Fibroblast of skin of right biceps (primary cell): ENCODE results near the gene PROX1.

Experiments used
- DNase-seq: peaks from one replicate; pipeline ENCODE4 v3.0.0-alpha.2; 2013

PROX1 gene

DNA sequence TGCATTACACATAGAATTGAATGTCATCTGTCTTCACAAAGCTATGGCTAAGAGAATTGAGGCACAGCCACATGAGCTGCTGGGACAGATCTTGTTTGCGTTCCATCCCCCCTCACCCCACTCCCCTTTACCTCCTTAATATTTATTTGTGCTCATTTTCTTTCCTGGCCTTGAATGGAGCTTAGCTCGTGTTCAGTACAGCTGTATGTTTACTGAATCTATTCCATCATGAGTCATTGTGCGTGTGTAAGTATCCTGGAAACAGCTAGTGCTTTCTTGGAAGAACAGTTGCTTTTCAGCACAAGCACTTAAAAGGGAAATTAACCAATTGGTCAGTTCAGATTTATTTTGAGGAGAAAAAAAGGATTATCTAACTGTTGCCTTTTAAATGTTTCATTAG is 14.7 kb downstream of the PROX1 start:
- DNase-seq, result peak; percentile 11

DNA sequence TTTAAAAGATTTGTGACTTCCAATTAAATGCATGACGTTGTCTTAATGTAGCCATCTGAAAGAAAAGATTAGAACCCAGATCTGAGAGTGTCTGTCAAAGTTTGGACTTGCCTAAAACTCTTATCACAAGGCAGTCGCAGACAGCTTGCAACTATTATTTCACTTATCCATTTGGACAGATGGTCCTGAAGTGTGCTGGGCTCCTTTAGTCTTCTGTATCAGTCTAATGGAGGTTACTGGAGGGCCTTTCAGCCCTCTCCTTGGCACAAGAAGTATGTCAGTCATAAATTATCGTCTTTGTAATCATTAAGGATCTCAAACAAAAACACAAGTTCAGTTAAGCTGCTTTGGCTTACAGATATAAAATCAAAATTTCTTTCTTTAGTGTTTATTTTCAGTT is 15.5 kb downstream of the PROX1 start:
- DNase-seq, result no peak

DNA sequence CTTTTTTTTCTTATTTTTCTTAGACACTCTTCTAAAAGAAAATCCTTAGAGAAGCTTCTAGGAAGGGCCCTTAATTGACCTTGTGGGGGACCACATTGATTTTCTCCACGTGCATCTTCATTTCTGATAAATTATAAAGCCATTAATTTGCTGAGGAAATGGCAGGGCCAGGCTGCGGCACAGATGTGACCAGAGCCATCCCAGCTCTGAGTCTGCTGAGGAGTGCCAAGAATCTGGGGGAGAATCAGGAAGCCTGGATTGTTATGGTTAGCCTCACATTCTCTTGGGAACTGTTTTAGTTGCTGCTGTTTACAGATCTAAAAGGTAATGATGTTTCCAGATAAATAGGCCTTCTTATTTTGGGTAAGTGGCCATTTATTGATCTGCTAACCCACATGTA is 16.2 kb downstream of the PROX1 start:
- no peak for DNase-seq

DNA sequence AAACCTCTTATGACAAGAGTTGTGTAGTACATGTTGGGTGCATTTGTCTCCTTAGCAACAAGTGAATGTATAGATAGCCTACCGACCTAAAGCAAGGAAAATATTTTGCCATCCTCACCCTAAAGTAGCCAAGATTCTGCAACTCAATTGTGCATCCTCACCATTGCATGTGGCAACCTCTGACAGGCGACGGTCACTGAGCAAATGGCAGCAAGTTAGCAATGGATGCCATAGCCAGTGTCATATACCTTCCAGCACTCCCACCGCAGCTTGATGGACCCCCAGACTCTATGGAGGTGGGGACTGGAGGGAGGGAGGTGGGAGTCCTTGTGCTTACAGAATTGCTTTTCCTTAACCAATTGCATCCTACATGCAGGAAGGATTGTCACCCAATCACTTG is 17.0 kb downstream of the PROX1 start:
- no peak for DNase-seq

DNA sequence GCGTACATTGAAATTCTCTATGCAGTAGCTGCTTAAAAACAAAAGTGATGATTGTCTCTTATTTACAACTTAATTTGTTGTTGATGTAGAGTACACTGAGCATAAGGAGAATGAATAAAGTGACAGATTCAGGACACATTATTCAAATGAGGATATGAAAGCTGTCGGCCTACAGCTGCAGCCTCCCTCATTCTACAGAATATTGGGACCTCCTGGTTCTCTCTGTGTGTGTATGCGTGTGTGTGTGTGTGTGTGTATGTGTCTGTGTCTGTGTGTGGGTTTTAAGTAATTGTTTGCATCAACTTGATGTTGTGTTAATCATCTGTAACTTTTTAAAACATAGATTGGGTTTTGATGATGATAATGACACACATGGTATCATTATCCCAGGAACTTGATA is 17.9 kb downstream of the PROX1 start:
- no peak for DNase-seq

DNA sequence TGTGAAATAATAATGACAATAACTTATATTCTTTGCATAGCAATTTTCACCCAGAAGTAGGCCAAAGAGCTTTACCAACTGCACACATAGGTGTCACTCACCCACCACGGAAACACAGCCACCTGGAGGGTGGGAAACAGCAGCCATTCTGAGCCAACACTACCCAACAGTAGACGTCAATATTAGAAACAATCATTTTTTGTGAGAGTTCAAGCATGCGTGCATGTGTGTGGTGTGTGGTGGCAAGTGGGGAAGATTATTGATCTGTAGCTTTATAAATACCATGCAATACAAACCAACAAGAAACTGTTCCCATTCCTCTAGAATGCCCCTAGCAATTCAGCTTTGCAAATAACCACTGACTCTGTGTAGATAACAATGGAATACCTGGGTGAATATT is 19.1 kb downstream of the PROX1 start:
- DNase-seq, result no peak

DNA sequence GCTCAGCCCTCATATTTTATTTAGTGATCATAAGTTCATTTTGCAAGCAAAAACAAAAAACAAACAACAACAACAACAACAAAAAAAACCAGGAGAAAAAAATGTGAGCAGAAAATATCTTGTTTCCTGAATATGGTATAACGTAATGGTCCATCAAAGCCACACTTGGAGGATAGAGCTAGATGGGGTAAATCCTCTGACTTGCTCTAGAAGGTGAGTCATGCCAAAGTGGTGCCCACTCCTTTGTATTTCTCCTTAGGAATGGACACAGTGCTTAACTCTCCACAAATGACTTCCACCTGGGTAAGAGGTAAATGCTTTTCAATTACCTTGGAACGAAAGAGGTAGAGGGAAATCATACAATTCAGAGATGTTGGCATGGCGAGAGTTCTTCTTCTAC is 20.6 kb downstream of the PROX1 start:
- no peak for DNase-seq

DNA sequence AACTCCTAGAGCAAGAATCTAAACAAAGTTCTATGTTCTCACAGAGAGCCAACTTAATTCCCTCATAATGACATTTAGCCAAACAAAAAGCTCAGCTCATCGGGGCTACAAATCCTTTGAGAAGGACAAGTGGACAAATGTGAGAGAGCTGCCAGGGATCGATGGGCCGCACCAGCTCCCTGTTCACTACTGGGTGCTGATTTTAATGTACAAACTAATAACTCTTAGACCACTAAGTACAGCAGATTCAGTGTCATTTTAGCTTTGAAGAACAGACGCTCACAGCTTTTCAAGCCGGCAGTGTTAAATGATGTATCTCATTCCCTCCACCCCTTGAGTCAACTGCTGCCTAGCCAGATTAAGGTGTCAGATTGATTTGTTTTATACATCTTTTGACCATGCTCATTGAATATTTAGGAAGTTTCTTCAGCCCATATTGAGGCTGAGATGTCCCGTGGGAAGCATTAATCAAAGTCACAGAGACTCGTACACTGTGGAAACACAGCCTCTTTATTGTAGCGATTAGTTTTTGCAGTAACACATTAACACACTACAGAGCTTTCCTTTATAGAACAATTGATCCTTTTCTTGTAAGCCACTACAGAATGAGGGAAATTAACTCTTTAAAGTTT is 21.1 kb downstream of the PROX1 start:
- DNase-seq, result no peak

DNA sequence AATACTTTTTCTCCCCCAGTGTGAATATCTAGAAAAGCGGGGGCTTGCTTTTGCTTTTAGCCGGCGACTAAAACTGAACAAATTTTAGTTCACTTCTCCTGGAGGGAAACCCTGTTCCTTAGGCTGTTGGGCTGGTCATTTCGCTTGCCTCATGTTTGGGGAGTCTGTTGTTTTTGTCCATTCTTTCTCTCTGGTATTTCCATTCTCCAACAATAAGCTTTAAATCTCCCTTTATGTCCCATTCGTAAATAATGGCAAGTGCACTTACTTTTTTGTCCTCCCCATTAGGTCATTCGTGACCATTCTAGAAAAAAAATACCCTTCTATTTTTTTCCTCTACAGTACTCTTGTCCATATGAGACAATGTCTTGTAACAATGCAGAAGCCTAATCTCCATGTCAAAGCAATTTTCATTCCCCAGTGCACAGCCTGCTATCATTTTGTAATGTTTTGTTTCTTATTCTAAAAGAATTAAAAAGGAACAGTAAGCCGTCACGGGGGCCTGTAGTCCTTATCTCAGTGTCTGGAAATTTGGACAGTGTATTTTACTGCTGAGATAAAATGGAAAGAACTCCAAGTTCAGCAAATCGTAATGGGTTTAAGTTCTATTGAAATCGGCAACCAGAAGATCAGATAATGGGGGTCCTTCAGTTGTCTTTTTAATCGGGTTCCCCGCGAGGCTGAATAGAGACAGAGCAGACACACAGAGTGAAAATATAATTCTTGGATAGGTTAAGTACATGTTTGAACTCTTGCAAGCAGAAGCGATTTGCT is 21.8 kb downstream of the PROX1 start:
- DNase-seq, result no peak

DNA sequence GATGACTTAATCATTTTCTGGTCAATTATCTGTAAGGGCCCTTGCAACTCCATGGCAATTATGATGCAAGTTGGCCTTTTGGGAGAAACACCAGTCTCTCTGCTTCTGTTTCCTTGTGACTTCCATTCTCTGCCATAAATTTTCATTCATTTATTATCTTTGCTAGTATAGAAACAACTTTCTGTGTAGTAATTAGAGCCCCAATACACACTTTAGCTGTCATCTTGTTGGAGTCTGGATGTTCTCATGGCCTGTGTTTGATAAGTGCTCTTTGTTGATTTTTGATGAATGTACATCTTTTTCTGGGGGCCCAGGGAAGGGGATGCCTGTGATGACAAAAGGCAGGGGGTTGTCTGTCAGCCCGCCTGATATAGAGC is 22.4 kb downstream of the PROX1 start:
- DNase-seq, result no peak

DNA sequence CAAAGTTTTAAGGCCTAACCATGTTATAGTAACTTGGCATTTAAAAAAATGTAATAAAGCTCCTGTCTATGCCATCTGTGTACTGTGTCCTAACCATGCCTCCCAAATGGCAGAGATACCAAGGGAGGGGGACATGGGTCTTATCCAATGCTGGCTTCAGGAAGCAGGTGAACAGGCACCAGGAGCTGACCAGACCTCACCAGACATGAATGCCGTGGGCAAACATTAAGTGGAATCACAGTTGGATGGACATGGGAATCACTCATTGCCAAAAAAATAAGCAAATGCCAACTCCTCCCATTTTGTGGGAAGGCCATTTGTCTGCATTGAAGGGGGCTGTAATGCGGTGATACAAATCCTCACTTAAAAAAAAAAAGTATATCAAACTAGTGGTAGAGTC is 22.9 kb downstream of the PROX1 start:
- DNase-seq, result no peak

DNA sequence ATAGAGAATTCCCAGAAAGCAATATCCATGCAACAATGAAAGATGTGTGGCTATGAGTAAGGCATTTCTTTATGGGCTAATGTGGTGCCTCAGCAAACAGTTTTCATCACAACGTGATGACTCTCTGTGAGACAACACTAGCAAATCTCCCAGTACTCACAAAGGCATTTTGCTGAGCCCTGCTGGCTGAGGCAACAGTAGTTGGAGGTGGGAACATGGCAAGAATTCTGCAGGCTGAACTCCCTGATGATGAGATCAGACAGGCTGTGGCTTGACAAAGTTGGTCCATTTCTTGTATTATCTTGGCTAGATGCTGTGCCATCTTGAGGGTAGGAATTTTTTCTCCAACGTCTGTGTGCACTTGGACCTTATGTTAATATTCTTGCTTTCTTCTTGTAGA is 24.6 kb downstream of the PROX1 start:
- DNase-seq, result no peak

DNA sequence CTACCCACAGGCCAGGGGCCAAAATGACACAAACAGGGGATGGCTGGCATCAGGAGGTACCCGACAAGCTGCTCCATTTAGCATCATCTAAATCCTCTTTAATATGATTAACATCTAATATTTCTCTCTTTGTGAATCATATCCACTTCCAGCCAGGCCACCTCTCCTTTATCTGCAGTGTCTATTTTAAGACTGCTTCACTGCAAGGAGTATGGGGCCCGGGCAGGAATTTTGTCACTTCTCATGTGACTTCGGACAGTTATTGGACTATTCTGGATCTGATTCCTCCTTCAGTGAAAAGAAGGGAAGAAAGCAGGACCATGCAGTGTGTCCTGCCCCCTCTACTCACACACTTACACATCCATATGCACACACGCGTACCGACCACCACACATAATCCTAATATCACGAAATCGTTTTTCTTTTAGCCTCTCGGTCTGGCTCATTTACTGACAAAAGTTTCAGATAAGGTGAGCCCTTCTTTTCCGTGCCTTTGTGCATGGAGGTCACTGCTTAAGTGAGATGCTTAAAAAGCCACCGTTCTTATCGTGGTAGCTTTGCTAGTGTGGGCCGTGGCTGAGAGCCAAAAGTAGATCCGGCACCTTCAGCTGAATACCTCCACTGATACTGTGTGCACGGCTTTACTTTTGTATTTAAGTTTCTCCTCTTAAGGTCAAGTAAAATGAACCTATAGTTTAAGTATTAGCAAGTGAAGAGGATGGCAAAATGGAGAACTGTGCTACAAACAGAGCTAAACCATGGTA is 26.0 kb downstream of the PROX1 start:
- DNase-seq, result no peak

DNA sequence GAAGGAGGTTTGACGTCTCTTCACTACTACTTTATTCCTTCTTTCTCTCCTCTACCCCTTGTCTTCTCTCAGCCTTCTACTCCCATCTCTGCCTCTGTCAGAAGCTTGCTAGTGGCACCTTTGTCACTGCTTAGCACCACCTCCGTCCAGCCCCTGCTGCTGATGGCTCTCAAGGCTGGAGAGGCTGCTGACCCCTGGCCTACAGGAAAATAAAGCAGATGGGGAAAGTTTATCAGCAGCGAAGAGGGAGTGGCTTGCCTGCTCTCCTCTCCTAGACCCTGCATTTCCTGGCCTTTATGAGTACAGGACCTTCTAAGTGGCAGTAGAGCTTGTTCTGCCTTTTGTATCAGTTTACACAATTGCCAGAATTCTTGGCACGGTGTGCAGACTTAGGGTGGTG is 27.0 kb downstream of the PROX1 start:
- no peak for DNase-seq

DNA sequence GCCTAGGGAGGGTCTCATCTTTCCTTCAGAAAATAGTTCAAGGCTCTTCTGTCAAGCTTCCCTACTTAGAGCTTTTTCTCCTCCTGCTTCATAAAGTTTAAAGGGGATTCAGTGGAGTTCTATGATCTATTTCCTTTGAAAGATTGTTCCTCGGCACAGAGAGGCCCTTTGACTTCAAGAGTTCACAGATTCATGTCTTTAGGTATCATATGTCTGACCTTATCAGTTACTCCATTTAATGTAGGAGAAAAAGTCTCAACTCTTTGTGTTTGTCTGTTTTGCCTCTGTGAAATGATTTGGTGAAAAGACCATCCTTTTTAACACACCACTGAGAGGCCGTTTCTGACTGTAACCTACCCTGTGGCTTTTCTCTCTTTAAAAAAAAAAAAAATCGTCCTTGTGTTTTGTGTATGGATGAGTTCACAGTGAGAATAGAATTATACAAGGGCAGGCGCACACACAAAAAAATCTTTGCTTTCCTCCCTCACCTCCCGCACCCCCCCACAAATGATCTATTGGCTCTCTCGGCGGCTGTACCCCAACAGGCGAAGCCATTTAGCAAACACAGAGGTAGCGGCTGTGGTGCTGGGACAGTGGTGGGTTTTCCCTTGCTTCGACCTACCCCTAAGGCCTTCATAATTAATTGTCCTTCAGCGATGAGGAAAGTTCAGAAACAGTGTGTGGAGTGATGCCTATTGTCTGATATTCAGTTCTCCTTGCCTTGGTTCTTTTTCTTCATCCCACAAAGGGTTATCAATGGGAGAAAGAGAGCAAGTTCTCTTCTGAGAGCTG is 29.6 kb downstream of the PROX1 start:
- DNase-seq, result no peak

DNA sequence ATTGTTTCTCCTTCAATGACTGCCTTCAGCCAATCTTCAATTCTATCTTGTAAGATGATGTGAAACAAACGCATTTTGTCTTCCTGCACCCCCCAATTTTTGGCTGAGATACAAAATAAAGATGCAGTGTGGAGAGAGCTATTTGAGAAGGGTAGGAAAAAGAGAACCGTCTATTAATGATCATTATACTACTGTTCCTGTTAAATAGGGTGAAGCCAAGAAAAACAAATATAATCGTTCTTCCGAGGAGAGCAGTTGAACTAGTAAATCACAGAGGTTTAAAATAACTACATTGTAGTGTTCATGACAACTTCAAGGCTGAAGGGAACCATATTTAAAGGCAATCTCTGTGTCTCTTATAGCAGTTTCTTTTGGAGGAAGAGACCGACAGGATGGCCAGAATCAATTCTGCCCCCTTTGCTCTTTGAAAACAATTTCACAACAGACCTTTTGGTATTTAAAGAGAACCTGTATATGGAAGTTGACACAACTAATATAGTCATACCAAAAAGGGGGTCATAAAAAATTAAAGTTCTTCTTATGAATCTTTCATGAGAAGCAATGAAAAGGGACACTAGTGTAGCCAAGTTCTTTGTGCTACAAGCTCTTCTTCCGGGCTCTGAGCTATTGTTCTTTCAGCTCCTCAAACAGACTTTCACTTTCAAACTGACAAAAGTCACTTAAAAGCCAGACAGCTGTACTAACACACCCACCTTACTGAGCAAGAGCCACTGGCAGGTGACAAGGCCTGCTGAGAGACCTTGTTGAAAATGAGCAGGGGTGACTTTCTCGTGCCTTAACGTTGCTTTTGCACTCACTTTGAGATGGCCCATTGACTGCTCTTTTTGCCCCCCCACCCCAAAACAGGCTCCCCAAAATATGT is 30.9 kb downstream of the PROX1 start:
- no peak for DNase-seq

DNA sequence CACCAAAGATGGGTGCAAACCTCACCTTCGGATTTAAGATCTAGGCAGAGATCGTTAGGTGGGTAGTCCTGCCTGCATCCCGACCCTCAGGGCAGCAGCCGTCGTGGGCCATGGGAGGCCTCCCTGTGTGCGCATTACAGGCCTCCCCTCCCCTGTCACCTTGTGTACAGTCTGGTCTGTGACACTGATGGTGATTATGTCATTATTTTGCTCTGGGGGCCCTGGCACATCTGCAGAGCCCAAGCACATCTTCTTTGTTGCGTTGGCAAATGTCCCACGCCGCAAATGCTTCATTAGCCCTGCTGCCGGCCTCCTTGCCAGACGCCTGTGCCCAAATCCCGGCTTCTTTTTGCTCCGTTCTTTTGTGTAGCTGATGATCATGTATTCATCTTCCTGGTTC is 31.7 kb downstream of the PROX1 start:
- no peak for DNase-seq

DNA sequence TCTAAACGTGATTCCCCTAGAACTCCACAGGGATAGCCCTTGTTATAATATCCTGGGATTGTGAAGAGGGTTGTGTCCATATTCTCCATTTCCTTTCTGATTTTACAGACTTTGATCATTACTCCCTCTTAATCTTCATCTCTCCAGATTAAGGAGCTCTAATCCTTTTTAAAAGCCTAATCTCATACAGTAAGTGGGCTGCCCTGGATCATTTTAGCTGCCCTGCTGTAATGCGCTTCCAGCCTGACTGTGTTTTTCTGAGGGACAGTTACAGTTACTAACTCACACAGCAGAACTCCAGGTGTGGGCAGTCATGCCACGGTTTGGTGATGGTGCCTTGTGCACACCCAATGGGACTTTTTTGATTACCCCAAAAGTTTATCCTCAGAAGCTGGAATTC is 33.5 kb downstream of the PROX1 start:
- DNase-seq, result no peak

DNA sequence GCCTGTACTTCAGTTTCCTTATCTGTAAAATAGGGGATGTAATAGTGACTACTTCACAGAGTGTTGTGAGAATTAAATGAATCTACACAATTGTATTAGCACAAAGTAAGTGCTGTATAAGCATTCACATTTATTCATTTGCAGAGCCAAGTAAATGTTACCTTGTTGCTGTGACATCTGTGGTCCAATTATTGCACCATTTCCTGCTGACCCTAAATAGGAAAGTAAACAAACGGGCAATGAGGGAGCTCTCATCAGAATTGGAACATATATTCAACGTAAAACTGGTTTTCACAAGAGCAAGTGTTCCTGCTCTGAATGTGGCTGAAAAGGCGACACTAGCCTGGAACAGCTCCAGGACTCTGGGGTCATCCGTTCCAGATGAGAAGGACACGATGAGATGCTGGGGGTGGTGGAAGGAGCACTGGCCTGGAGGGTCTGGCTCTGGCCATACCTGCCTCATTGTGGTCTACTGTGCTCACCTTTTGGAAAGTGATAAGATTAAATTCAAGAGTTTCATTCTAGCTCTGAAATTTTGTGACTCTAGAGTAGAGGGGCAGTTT is 34.5 kb downstream of the PROX1 start:
- no peak for DNase-seq

DNA sequence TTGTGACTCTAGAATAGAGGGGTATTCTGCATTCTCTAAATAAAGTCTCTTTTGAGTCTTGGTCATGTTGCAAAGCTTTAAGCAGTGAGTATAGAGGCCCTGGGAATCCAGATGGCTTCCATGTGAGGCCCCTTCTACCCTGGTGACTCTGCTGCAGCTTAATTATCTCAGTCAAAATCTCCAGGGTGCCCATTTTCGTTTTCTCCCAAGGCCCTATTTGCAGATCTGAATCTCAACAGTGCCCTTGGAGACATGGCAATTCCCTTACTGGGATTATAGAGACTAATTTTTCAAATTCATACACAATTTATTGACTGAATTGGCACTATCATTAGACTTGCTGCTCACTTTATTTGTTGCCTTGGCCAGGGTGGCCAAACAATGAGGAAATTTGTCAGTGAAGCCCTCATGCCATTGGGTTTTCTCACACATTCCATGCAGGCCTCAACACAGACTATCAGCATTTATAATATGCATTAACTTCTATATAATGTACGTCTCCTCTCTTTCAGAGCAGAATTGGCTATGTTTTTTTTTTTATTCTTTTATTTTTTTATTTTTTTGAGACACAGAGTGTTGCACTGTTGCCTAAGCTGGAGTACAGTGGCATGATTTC is 35.1 kb downstream of the PROX1 start:
- peak; percentile 4 for DNase-seq

DNA sequence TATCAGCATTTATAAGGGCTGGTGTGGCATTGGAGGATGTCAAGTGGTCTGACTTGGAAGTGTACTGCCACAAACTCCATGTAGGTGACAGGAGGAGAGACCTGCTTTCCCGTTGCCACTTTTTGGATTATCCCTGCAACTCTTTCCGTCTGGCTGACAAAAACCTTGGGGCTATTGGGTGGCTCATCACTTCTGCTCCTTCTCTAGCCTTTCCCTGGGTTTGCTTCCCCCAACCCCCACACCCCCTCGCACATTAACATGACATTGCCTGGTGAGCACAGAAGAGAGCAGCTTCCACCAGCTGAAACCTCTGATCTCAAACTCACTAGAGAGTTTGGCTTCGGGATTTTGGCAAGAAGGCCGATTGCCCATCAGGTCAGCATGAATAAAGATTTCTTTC is 39.2 kb downstream of the PROX1 start:
- DNase-seq, result no peak

DNA sequence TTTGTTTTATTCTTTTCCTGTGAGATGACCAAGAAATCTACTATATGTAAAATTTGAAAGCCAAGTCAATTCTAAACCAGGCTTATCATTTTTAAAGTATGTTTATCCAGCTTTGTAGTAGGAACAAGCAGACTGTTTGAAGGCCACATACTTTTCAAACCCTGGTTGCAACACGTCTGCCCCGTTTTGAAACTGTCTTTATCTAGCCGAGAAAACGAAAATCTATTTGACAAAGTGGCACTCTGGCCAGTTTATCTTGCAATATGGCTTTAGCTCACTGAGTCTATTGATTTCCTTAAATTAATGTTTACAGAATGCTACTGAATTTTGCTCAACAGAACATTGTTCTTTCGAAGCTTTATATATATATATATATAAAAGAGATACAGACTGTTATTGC is 39.7 kb downstream of the PROX1 start:
- DNase-seq, result no peak
